HepG2 (cell line): ENCODE measurements around the gene TMEM107. TPM values are rescaled to one million over a fixed set of nuclear protein-coding genes. Genes with fewer than 3 reads are reported as not detected.

Source experiments
- BHLHE40 ChIP-seq: IDR thresholded peaks from 2 replicates; pipeline ENCODE4 v1.6.1; 2011; ENCODE audit warnings: low read length, improper control_type of control experiment
- CSRNP1 ChIP-seq: sonication (generic); formaldehyde crosslinking; IDR thresholded peaks from 2 replicates; pipeline ENCODE4 v1.8.1; 2023; ENCODE audit warnings: mild to moderate bottlenecking, missing genetic modification reagents
- DMTF1 ChIP-seq: sonication (generic); formaldehyde crosslinking; IDR thresholded peaks from 2 replicates; pipeline ENCODE4 v1.4.0; 2020; ENCODE audit warnings: mild to moderate bottlenecking, missing genetic modification reagents
- GABPA ChIP-seq, 2 experiments: IDR thresholded peaks; 2 replicates each; pipeline ENCODE4 v1.6.1; 2011 to 2016; ENCODE audit warnings: low read depth in 2 of 2, low read length in 1 of 2, missing biosample characterization in 1 of 2, missing genetic modification characterization in 1 of 2
- IRF2 ChIP-seq: IDR thresholded peaks from 2 replicates; pipeline ENCODE4 v1.6.1; 2018; ENCODE audit warnings: missing genetic modification reagents, missing compliant biosample characterization
- KAT7 ChIP-seq: IDR thresholded peaks from 2 replicates; pipeline ENCODE4 v1.6.1; 2018; ENCODE audit warnings: borderline replicate concordance, missing compliant biosample characterization
- MAFK ChIP-seq, 2 experiments: IDR thresholded peaks in 1 of 2; conservative IDR thresholded peaks in 1 of 2; 2 replicates each; pipeline ENCODE4 v1.6.1; 2011; ENCODE audit warnings: improper control_type of control experiment in 2 of 2, low read length in 2 of 2
- NFKB2 ChIP-seq: sonication (generic); formaldehyde crosslinking; IDR thresholded peaks from 2 replicates; pipeline ENCODE4 v1.4.0; 2020; ENCODE audit warnings: missing genetic modification reagents, borderline replicate concordance
- NR2C2 ChIP-seq: sonication (generic); formaldehyde crosslinking; IDR thresholded peaks from 2 replicates; pipeline ENCODE4 v1.4.0; 2020; ENCODE audit warnings: missing genetic modification reagents, mild to moderate bottlenecking, moderate library complexity, borderline replicate concordance
- REL ChIP-seq: sonication (generic); formaldehyde crosslinking; conservative IDR thresholded peaks from 2 replicates; pipeline ENCODE4 v1.8.0; 2022; ENCODE audit warnings: mild to moderate bottlenecking, missing genetic modification reagents, moderate library complexity
- RFX3 ChIP-seq: IDR thresholded peaks from 2 replicates; pipeline ENCODE4 v1.6.1; 2016; ENCODE audit warnings: missing biosample characterization, missing genetic modification reagents
- SIX1 ChIP-seq: sonication (generic); formaldehyde crosslinking; IDR thresholded peaks from 2 replicates; pipeline ENCODE4 v1.4.0; 2020; ENCODE audit warnings: missing genetic modification reagents, borderline replicate concordance
- SNRNP70 ChIP-seq: fragments of 200-400 bp; formaldehyde crosslinking; IDR thresholded peaks from 2 replicates; pipeline ENCODE4 v1.6.1; 2017; ENCODE audit warnings: mild to moderate bottlenecking, low read depth, low read length, moderate library complexity
- STAT5B ChIP-seq: sonication (generic); formaldehyde crosslinking; IDR thresholded peaks from 2 replicates; pipeline ENCODE4 v1.4.0; 2020; ENCODE audit warnings: missing genetic modification reagents
- TBX2 ChIP-seq: sonication (generic); formaldehyde crosslinking; IDR thresholded peaks from 2 replicates; pipeline ENCODE4 v1.5.0; 2020; ENCODE audit warnings: missing genetic modification reagents, mild to moderate bottlenecking, borderline replicate concordance
- THAP7 ChIP-seq: sonication (generic); formaldehyde crosslinking; IDR thresholded peaks from 2 replicates; pipeline ENCODE4 v1.8.1; 2023; ENCODE audit warnings: mild to moderate bottlenecking, missing genetic modification reagents
- ZBTB2 ChIP-seq: sonication (generic); formaldehyde crosslinking; IDR thresholded peaks from 2 replicates; pipeline ENCODE4 v1.8.0; 2022; ENCODE audit warnings: low read depth, missing genetic modification reagents
- ZFP36 ChIP-seq: fragments of 150-350 bp; IDR thresholded peaks from 2 replicates; pipeline ENCODE4 v1.6.1; 2018; ENCODE audit warnings: borderline replicate concordance, low read length, low read depth; ENCODE audit not compliant: partially characterized antibody
- ZNF550 ChIP-seq: sonication (generic); formaldehyde crosslinking; IDR thresholded peaks from 2 replicates; pipeline ENCODE4 v1.4.0; 2020; ENCODE audit warnings: mild to moderate bottlenecking, missing genetic modification reagents, borderline replicate concordance
- ZNF660 ChIP-seq: sonication (generic); formaldehyde crosslinking; IDR thresholded peaks from 2 replicates; pipeline ENCODE4 v1.5.1; 2020; ENCODE audit warnings: mild to moderate bottlenecking, low read depth, missing genetic modification reagents, borderline replicate concordance
- ZNF777 ChIP-seq: sonication (generic); formaldehyde crosslinking; IDR thresholded peaks from 2 replicates; pipeline ENCODE4 v1.4.0; 2020; ENCODE audit warnings: missing genetic modification reagents
- polyA plus RNA-seq, 8 experiments: library from polyadenylated mRNA; depleted of rRNA in 3 of 8; stranded (reverse) in 7 of 8; unstranded in 1 of 8; fragments of >200 nt; fragmentation: Illumina TruSeq in 4 of 8; extraction: Trizol in 4 of 8; gene quantifications; 2 replicates each; pipeline versions ENCODE4 v1.2.1 to v1.2.3, GENCODE V29; 2011 to 2016; ENCODE audit warnings: low read depth in 4 of 8, missing spikeins in 1 of 8, mixed read lengths in 1 of 8; ENCODE audit not compliant: insufficient read depth in 1 of 8
- total RNA-seq, 5 experiments: library from RNA; depleted of rRNA; stranded (reverse); fragments of >200 nt; fragmentation: Illumina TruSeq; extraction: Trizol; gene quantifications; 2 replicates each; pipeline ENCODE4 v1.2.3, GENCODE V29; 2016; ENCODE audit warnings: low read depth in 1 of 5

TMEM107 gene
- total and polyA plus RNA-seq, 2 of the 13 experiments (the other 11 are each of a cell fraction or from before 2014, with no cell fraction given): 7.2 to 15.3 TPM

GRCh38 chr17:8189711-8190477 is 13.7 kb upstream of the TMEM107 start, which contains the start of gene BORCS6 (continued):
- no peak for TF ChIP-seq CSRNP1
- no peak for TF ChIP-seq ZNF660 (CRISPR knock-in tag)
- no peak for TF ChIP-seq RFX3 (CRISPR knock-in tag)
- TF ChIP-seq KAT7 (CRISPR knock-in tag): no peak
- no peak for TF ChIP-seq THAP7 (CRISPR knock-in tag)
- no peak for TF ChIP-seq ZFP36
- TF ChIP-seq BHLHE40: peak; percentile 56; the same call in 1 of the 2 replicates
- no peak for TF ChIP-seq SNRNP70
- no peak for TF ChIP-seq REL (CRISPR knock-in tag)
- peak in 1 of 2 experiments; percentile 49; a peak in 1 of 4 replicates for TF ChIP-seq MAFK (conservative IDR thresholded peaks at IDR 0.05 in 1 of 2, IDR thresholded peaks at IDR 0.05 in 1 of 2; ENCODE audit: low read length in 2 of 2)
- 0 out of 2 replicates have a peak, but pooled peaks have one; percentile 29 for TF ChIP-seq ZBTB2
- TF ChIP-seq STAT5B (CRISPR knock-in tag): no peak
- no peak for TF ChIP-seq TBX2 (CRISPR knock-in tag)
- TF ChIP-seq IRF2: peak; percentile 8; the same call in 1 of the 2 replicates
- no peak for TF ChIP-seq DMTF1 (CRISPR knock-in tag)
- TF ChIP-seq SIX1 (CRISPR knock-in tag): no peak
- TF ChIP-seq ZNF550 (CRISPR knock-in tag): no peak
- peak; percentile 38; the same call in 1 of the 2 replicates for TF ChIP-seq NR2C2
- no peak for TF ChIP-seq NFKB2 (CRISPR knock-in tag)
- peak; percentile 45 for TF ChIP-seq GABPA (IDR thresholded peaks at IDR 0.05; ENCODE audit: low read depth, low read length)
- TF ChIP-seq GABPA (CRISPR knock-in tag; IDR thresholded peaks at IDR 0.05; ENCODE audit: low read depth): peak; percentile 84
- peak; percentile 99 for TF ChIP-seq ZNF777 (CRISPR knock-in tag)
